Right ventricle myocardium inferior (tissue), 1 donor: ENCODE measurements around the gene OLIG2. TPM values are rescaled to one million over a fixed set of nuclear protein-coding genes. Genes with fewer than 3 reads are reported as not detected.

ENCODE experiments used
- ATAC-seq: fragments of 200-7000 bp; cut with Tn5 transposase; one replicate; pipeline ENCODE4 v1.9.1; 2020; ENCODE audit warnings: mild to moderate bottlenecking, moderate library complexity
- DNase-seq: peaks from one replicate; pipeline ENCODE4 v3.0.0; 2021; ENCODE audit errors: missing footprints
- intact Hi-C: fragments of 100-400 bp; cut with DNase I; formaldehyde crosslinking; loops from one replicate; pipeline ENCODE4 v1.11.0; 2022
- total RNA-seq: library from RNA; stranded (reverse); fragmentation: NEBNext Ultra II Directional; extraction: Animal tissue kit (Norgen Biotek cat#: 25700); gene quantifications from one replicate; pipeline ENCODE4 v1.2.1, GENCODE V29; 2021
- donor health status: DM: no; HTN: yes; CAD: no; lungs with severe emphysema.

Gene OLIG2
- total RNA-seq, 1 donor from 2014 or later, result not detected

- ATAC-seq (no peak), DNase-seq (no peak)
- intact Hi-C loops, result loop anchor here (10.0 kb wide), 1 partner anchor 51 kb away; the partner anchor contains the start of gene OLIG2
Measured at GRCh38 chr21:33075596-33076195, 50.0 kb downstream of the OLIG2 start.

GRCh38 chr21:33076600-33077329 is 51.0 kb downstream of the OLIG2 start:
- intact Hi-C loops, result loop anchor here (10.0 kb wide), 1 partner anchor 52 kb away; the partner anchor contains the start of gene OLIG2
- ATAC-seq (no peak), DNase-seq (no peak)

Other genes with a start within 250 kb of the OLIG2 start
- 0.89 TPM for gene OLIG1, start 44.2 kb downstream of the OLIG2 start, total RNA-seq
- 10.4 TPM for gene IFNAR2, start 204.0 kb downstream of the OLIG2 start, total RNA-seq
- 8.9 TPM for gene IL10RB, start 240.4 kb downstream of the OLIG2 start, total RNA-seq